BJ (cell line): ENCODE results near the gene CTNNAL1. TPM values are rescaled to one million over a fixed set of nuclear protein-coding genes. Genes with fewer than 3 reads are reported as not detected.

Experiments
- CTCF ChIA-PET: fragments of 350-600 bp; formaldehyde crosslinking; extraction: SDS; loops from one replicate; lab custom pipeline; 2021; ENCODE audit warnings: antibody characterized with exemption, inconsistent platforms; lab: Yijun Ruan, JAX
- POLR2A ChIA-PET: fragments of 300-600 bp; sonication (Branson Sonifier 250); formaldehyde crosslinking; extraction: SDS; loops from one replicate; lab custom pipeline; 2021; ENCODE audit warnings: antibody characterized with exemption; lab: Charles Lee
- DNase-seq: peaks from one replicate; pipeline ENCODE4 v3.0.0-alpha.2; 2011; ENCODE audit warnings: low read depth
- H3K27me3 ChIP-seq: 2 replicates; pipeline ENCODE4 v1.6.0; 2011; ENCODE audit warnings: low read length; ENCODE audit not compliant: control insufficient read depth, insufficient read depth
- H3K36me3 ChIP-seq: 2 replicates; pipeline ENCODE4 v1.5.1; 2011; ENCODE audit warnings: low read length; ENCODE audit not compliant: control insufficient read depth, insufficient read depth
- H3K4me3 ChIP-seq: 2 replicates; pipeline ENCODE4 v1.5.1; 2011; ENCODE audit warnings: low read depth, mild to moderate bottlenecking, control low read depth, low read length
- CTCF ChIP-seq: IDR thresholded peaks from 2 replicates; pipeline ENCODE4 v1.5.1; 2011; ENCODE audit warnings: low read depth, mild to moderate bottlenecking, control low read depth, inconsistent platforms, low read length, moderate library complexity; ENCODE audit not compliant: insufficient read depth
- polyA plus RNA-seq: library from polyadenylated mRNA; depleted of rRNA; stranded (reverse); fragments of >200 nt; gene quantifications from 2 replicates; pipeline ENCODE4 v1.2.3, GENCODE V29; 2011

The CTNNAL1 gene
- polyA plus RNA-seq, 1 experiment, result 32.6 TPM

- peaks cover 5% of the 10 kb centered on the region for H3K36me3 ChIP-seq
- H3K27me3 ChIP-seq, result no peaks in the 10 kb centered on the region
- no peak for TF ChIP-seq CTCF
- CTCF ChIA-PET, result interaction anchor here (3.0 kb wide), 1 partner anchor 14 kb away, joined by 9 read pairs; no protein-coding TSS in a partner anchor
- no peak overlapping the region for H3K4me3 ChIP-seq
- POLR2A ChIA-PET, result no interaction called here
- DNase-seq, result no peak
These were observed 45.4 kb downstream of the CTNNAL1 start for GRCh38 chr9:108967916-108968315.

- ChIA-PET CTCF (interaction anchor here (0.9 to 2.9 kb wide), 2 partner anchors 10 to 477 kb away, joined by 3 to 13 read pairs; no protein-coding TSS in a partner anchor), POLR2A (interaction anchor here (0.6 kb wide), 1 partner anchor 9 kb away, joined by 3 read pairs; no protein-coding TSS in a partner anchor)
- no peak overlapping the region for H3K4me3 ChIP-seq
- H3K27me3 ChIP-seq, result no peaks in the 10 kb centered on the region
- H3K36me3 ChIP-seq, result peaks cover 4% of the 10 kb centered on the region
- DNase-seq, result no peak
- TF ChIP-seq CTCF, result no peak
These were observed 49.7 kb downstream of the CTNNAL1 start for GRCh38 chr9:108963459-108964143.

- DNase-seq, result no peak
- H3K27me3 ChIP-seq, result no peaks in the 10 kb centered on the region
- no peak overlapping the region for H3K4me3 ChIP-seq
- TF ChIP-seq CTCF, result no peak
- H3K36me3 ChIP-seq, result peaks cover 1% of the 10 kb centered on the region
- ChIA-PET CTCF (no interaction called here), POLR2A (no interaction called here)
These were observed 52.1 kb downstream of the CTNNAL1 start for GRCh38 chr9:108961151-108961550.

- CTCF ChIA-PET, result no interaction called here
- POLR2A ChIA-PET, result no interaction called here
- H3K36me3 ChIP-seq, result peaks cover 1% of the 10 kb centered on the region
These were observed 53.0 kb downstream of the CTNNAL1 start for GRCh38 chr9:108960331-108960730.

More at GRCh38 chr9:108960331-108960730, 53.0 kb downstream of the CTNNAL1 start:
- no peak for DNase-seq
- Histone ChIP-seq H3K4me3 (no peak overlapping the region), H3K27me3 (no peaks in the 10 kb centered on the region)
- TF ChIP-seq CTCF, result no peak
